GM12878 (cell line): ENCODE data around the gene ATP10A. TPM values are rescaled to one million over a fixed set of nuclear protein-coding genes. Genes with fewer than 3 reads are reported as not detected.

Experiments used
- ATAC-seq: fragments of 200-7000 bp; cut with Tn5 transposase; 3 replicates; pipeline ENCODE4 v1.9.1; 2020; ENCODE audit warnings: mild to moderate bottlenecking, moderate library complexity
- BruUV-seq: library from RNA; stranded (reverse); fragments of 400-500 nt; replicated peaks from 2 replicates; lab custom pipeline; 2021; lab: Mats Ljungman, UMichigan
- CTCF ChIA-PET: fragments of 300-600 bp; sonication (Branson Sonifier 250); formaldehyde crosslinking; extraction: SDS; loops from one replicate; lab custom pipeline; 2021; ENCODE audit warnings: inconsistent platforms; lab: Yijun Ruan, JAX
- POLR2A ChIA-PET: fragments of 350-600 bp; formaldehyde crosslinking; extraction: SDS; loops from one replicate; lab custom pipeline; 2021; ENCODE audit warnings: inconsistent platforms; lab: Charles Lee
- RAD21 ChIA-PET: fragments of 300-600 bp; sonication (Branson Sonifier 250); formaldehyde crosslinking; loops from one replicate; lab custom pipeline; 2023; ENCODE audit warnings: antibody characterized with exemption; ENCODE audit not compliant: unreplicated experiment; lab: Charles Lee
- SMC1A ChIA-PET: fragments of 300-600 bp; sonication (Branson Sonifier 250); formaldehyde crosslinking; loops from one replicate; lab custom pipeline; 2023; ENCODE audit not compliant: unreplicated experiment, uncharacterized antibody; lab: Charles Lee
- DNase-seq: peaks from one replicate; pipeline ENCODE4 v3.0.0-alpha.2; 2011; ENCODE audit warnings: low read depth, low spot score
- FAIRE-seq: peaks from 3 replicates; lab custom pipeline; 2011; peaks lifted over from hg19 to GRCh38; lab: Jason Lieb, UNC
- H2AFZ ChIP-seq: 2 replicates; pipeline ENCODE4 v1.6.0; 2011; ENCODE audit warnings: low read depth, low read length, control low read depth; ENCODE audit not compliant: control insufficient read depth
- H3K27ac ChIP-seq: 2 replicates; pipeline ENCODE4 v1.5.1; 2011; ENCODE audit warnings: control low read depth; ENCODE audit not compliant: control insufficient read depth, insufficient read depth
- H3K27me3 ChIP-seq, 2 experiments: replicated peaks in 1 of 2; 2 replicates each; pipeline versions ENCODE4 v1.6.0 to v1.6.1; 2011; ENCODE audit warnings: low read length in 1 of 2; ENCODE audit not compliant: control insufficient read depth in 2 of 2, insufficient read depth in 2 of 2
- H3K36me3 ChIP-seq, 2 experiments: 2 replicates each; pipeline ENCODE4 v1.5.1; 2011; ENCODE audit warnings: low read length in 1 of 2; ENCODE audit not compliant: control insufficient read depth in 2 of 2, insufficient read depth in 2 of 2
- H3K4me1 ChIP-seq: 2 replicates; pipeline ENCODE4 v1.6.1; 2011; ENCODE audit warnings: mild to moderate bottlenecking, low read length, moderate library complexity, mixed read lengths; ENCODE audit not compliant: control insufficient read depth, insufficient read depth
- H3K4me2 ChIP-seq: 2 replicates; pipeline ENCODE4 v1.6.0; 2011; ENCODE audit warnings: control low read depth; ENCODE audit not compliant: control insufficient read depth, insufficient read depth
- H3K4me3 ChIP-seq: fragments of 200-600 bp; sonication (generic); 2 replicates; pipeline ENCODE4 v1.5.1; 2016
- H3K79me2 ChIP-seq: 2 replicates; pipeline ENCODE4 v1.6.0; 2011; ENCODE audit warnings: low read length; ENCODE audit not compliant: control insufficient read depth, insufficient read depth
- H3K9ac ChIP-seq: 2 replicates; pipeline ENCODE4 v1.8.0; 2011; ENCODE audit warnings: low read length, control low read depth, mixed read lengths; ENCODE audit not compliant: control insufficient read depth, insufficient read depth
- H3K9me3 ChIP-seq: replicated peaks from 3 replicates; pipeline ENCODE4 v1.5.1; 2011; ENCODE audit warnings: mild to moderate bottlenecking, low read length; ENCODE audit not compliant: control insufficient read depth, insufficient read depth
- H4K20me1 ChIP-seq: 2 replicates; pipeline ENCODE4 v1.6.0; 2011; ENCODE audit not compliant: control insufficient read depth, insufficient read depth
- EZH2 ChIP-seq: IDR thresholded peaks from 2 replicates; pipeline ENCODE4 v1.6.1; 2012; ENCODE audit warnings: low read depth, mild to moderate bottlenecking, control low read depth, inconsistent platforms, low read length, borderline replicate concordance; ENCODE audit not compliant: control insufficient read depth
- NBN ChIP-seq: fragments of 450-650 bp; IDR thresholded peaks from 2 replicates; pipeline ENCODE4 v1.6.1; 2016
- SMARCA5 ChIP-seq: fragments of 450-650 bp; IDR thresholded peaks from 2 replicates; pipeline ENCODE4 v1.6.1; 2017; ENCODE audit warnings: mild to moderate bottlenecking
- TBL1XR1 ChIP-seq: IDR thresholded peaks from 2 replicates; pipeline ENCODE4 v1.6.1; 2012; ENCODE audit warnings: low read depth, low read length, improper control_type of control experiment
- ZBED1 ChIP-seq: IDR thresholded peaks from 2 replicates; pipeline ENCODE4 v1.6.1; 2016; ENCODE audit warnings: borderline replicate concordance
- ZNF384 ChIP-seq: IDR thresholded peaks from 2 replicates; pipeline ENCODE4 v1.6.1; 2012; ENCODE audit warnings: low read depth, mild to moderate bottlenecking, low read length, improper control_type of control experiment, borderline replicate concordance
- WGBS: methylation state at CpG from one replicate; pipeline ENCODE4 v1.1.6; 2016; ENCODE audit warnings: low lambda C conversion rate; ENCODE audit not compliant: insufficient replicate concordance, insufficient coverage; ENCODE audit errors: missing lambda C conversion rate; 5-methylcytosine and 5-hydroxymethylcytosine counted together
- in situ Hi-C: fragments of 300-500 bp; cut with MboI; formaldehyde crosslinking; loops from 9 replicates; pipeline ENCODE4 v1.14.3; 2018; ENCODE audit warnings: mixed read lengths
- intact Hi-C: fragments of 100-400 bp; cut with micrococcal nuclease; formaldehyde crosslinking; loops from one replicate; pipeline ENCODE4 v1.14.2; 2022; ENCODE audit not compliant: unreplicated experiment
- polyA plus RNA-seq, 11 experiments: library from polyadenylated mRNA; depleted of rRNA in 4 of 11; unstranded in 6 of 11; stranded (reverse) in 5 of 11; fragments of >200 nt; fragmentation: Nextera tagmentation in 4 of 11; fragmentation: Illumina TruSeq in 1 of 11; extraction: Ambion mirVana in 4 of 11; extraction: Trizol in 1 of 11; gene quantifications; 1 replicate in 1 of 11; 2 replicates in 10 of 11; pipeline versions ENCODE4 v1.2.1 to v1.2.3, GENCODE V29; 2011 to 2016; ENCODE audit warnings: inconsistent platforms in 2 of 11, missing spikeins in 2 of 11, low read depth in 1 of 11
- total RNA-seq, 4 experiments: library from RNA; depleted of rRNA in 3 of 4; stranded (reverse); fragments of >200 nt in 3 of 4; fragmentation: Illumina TruSeq in 1 of 4; extraction: Trizol in 1 of 4; gene quantifications; 2 replicates each; pipeline versions ENCODE4 v1.2.1 to v1.2.3, GENCODE V29; 2013 to 2021
- TF ChIP-seq, protein P1 (sequence below): fragments of 450-650 bp; IDR thresholded peaks from 2 replicates; pipeline ENCODE4 v1.6.1; 2017; ENCODE audit warnings: low read depth, mild to moderate bottlenecking, moderate library complexity

Gene ATP10A
- total and polyA plus RNA-seq, 10 of the 15 experiments (the other 5 are each of a cell fraction or from before 2014, with no cell fraction given): 0.04 to 1.5 (median 0.31) TPM; not detected in 2

DNA sequence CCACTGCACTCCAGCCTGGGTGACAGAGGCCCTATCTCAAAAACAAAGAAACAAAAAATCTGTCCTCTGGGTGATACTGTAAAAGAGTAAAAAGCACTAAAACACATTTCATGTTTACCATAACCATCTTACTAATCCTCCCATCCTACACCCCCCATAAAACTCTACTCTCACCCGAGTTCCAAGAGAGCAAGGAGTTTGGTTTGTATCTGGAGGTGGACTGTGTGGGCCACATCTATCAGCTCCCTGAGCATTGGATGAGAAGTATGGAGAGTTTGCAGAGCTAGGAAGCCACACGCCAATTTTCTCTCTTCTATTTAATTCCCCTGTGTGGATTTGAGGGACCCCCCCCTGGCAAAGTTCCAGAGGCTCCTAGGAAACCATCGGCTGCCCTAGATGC is 80.0 kb downstream of the ATP10A start (continued):
- TF ChIP-seq EZH2: no peak

DNA sequence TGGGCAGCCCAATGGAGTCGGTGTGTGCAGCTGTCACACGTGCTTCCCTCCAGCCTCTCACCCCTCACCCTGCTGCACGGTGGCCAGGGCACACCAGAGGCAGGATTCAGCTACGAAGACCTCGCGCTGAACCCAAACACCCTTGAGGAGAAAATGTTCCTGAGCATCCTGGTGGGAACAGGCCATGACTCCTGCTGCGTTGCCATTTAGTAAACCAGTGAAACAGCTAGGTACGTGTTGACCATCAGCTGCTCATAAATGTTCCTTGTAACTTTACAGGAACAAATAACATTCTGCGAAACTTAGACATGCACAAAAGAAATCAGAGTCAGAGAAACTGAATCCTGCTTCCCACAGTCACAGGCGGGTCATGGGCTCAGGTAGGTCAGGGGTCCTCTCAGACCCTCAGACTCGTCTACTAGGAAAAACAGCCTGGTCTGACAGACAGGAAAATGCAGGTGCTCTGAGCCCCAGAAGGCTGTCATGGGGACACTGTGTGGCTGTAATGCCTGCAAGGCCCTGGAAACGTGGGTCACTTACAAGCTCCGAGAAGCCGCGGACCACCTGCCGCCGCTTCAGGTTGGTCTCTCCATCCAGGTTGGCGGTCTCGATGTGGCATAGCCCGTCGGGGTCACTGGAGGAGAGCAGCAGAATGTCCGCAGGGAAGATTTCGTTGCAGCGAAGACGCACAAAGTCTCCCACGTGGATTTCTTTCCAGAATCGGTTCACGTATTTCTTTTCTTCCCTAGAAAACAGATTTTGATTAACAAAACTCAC is 82.5 kb downstream of the ATP10A start:
- H3K27me3 ChIP-seq: no peaks in the 10 kb centered on the region
- ChIA-PET RAD21 (no interaction called here), POLR2A (no interaction called here)
- H4K20me1 ChIP-seq: no peaks in the 10 kb centered on the region
- in situ Hi-C loops: no loop called here
- TF ChIP-seq, protein P1, sequence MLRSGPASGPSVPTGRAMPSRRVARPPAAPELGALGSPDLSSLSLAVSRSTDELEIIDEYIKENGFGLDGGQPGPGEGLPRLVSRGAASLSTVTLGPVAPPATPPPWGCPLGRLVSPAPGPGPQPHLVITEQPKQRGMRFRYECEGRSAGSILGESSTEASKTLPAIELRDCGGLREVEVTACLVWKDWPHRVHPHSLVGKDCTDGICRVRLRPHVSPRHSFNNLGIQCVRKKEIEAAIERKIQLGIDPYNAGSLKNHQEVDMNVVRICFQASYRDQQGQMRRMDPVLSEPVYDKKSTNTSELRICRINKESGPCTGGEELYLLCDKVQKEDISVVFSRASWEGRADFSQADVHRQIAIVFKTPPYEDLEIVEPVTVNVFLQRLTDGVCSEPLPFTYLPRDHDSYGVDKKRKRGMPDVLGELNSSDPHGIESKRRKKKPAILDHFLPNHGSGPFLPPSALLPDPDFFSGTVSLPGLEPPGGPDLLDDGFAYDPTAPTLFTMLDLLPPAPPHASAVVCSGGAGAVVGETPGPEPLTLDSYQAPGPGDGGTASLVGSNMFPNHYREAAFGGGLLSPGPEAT: no peak
- TF ChIP-seq TBL1XR1: no peak
- TF ChIP-seq ZNF384: no peak
- TF ChIP-seq ZBED1: no peak
- TF ChIP-seq NBN: no peak
- TF ChIP-seq SMARCA5: no peak
- TF ChIP-seq, all 136 proteins: peak for 0
- CTCF ChIA-PET: no interaction called here
- no peak overlapping the region for H3K27ac ChIP-seq
- H2AFZ ChIP-seq: no peak overlapping the region
- H3K9ac ChIP-seq: no peak overlapping the region
- ATAC-seq: no peak
- no peaks in the 10 kb centered on the region for H3K4me1 ChIP-seq
- FAIRE-seq: no peak
- SMC1A ChIA-PET: no interaction called here
- DNase-seq: no peak
- intact Hi-C loops: no loop called here
- no peaks in the 10 kb centered on the region for H3K79me2 ChIP-seq
- no TSS peak for BruUV-seq
- WGBS: 69% methylated on average over 28 of the region's 28 CpGs
- no peaks in the 10 kb centered on the region; the same call in 2 of the 3 replicates for H3K9me3 ChIP-seq
- H3K4me2 ChIP-seq: no peak overlapping the region
- H3K4me3 ChIP-seq: no peak overlapping the region
- H3K36me3 ChIP-seq: no peaks in the 10 kb centered on the region
